Breast epithelium (tissue), 4 donors: ENCODE results near the gene RRH. TPM values are rescaled to one million over a fixed set of nuclear protein-coding genes. Genes with fewer than 3 reads are reported as not detected.
A peak's percentile ranks its signal among the peaks of the same experiment; 100 is the strongest.

Experiments
- DNase-seq, 2 donors: peaks; one replicate each; pipeline ENCODE4 v3.0.0-alpha.2; 2019; ENCODE audit warnings: low spot score in 2 of 2
- H3K27ac ChIP-seq, 2 donors: fragments of 200-600 bp; sonication (generic) in 1 of 2; one replicate each; pipeline ENCODE4 v1.5.1; 2016 to 2019; ENCODE audit warnings: mild to moderate bottlenecking in 1 of 2
- H3K27me3 ChIP-seq, 2 donors: fragments of 200-600 bp; sonication (generic) in 1 of 2; one replicate each; pipeline versions ENCODE4 v1.5.1 to v1.6.0; 2017 to 2019; ENCODE audit warnings: control low read depth in 1 of 2, mild to moderate bottlenecking in 1 of 2
- H3K36me3 ChIP-seq: fragments of 200-600 bp; one replicate; pipeline ENCODE4 v1.5.1; 2019
- H3K4me1 ChIP-seq, 2 donors: fragments of 200-600 bp; sonication (generic); one replicate each; pipeline ENCODE4 v1.5.1; 2016 to 2019; ENCODE audit warnings: control low read depth in 1 of 2
- H3K4me3 ChIP-seq, 3 donors: fragments of 200-600 bp; sonication (generic); 1 replicate in 2 of 3; 2 replicates in 1 of 3; pipeline ENCODE4 v1.5.1; 2016 to 2019; ENCODE audit warnings: mild to moderate bottlenecking in 3 of 3, moderate library complexity in 2 of 3
- H3K9me3 ChIP-seq, 2 donors: fragments of 200-600 bp; sonication (generic) in 1 of 2; one replicate each; pipeline ENCODE4 v1.5.1; 2016 to 2019; ENCODE audit warnings: control low read depth in 1 of 2
- CTCF ChIP-seq, 3 donors: fragments of 450-650 bp; IDR thresholded peaks; one replicate each; pipeline ENCODE4 v1.5.1; 2016 to 2017; ENCODE audit warnings: antibody characterized with exemption in 3 of 3, mild to moderate bottlenecking in 3 of 3, moderate library complexity in 3 of 3
- POLR2A ChIP-seq: fragments of 450-650 bp; IDR thresholded peaks from one replicate; pipeline ENCODE4 v1.6.1; 2016; ENCODE audit warnings: antibody characterized with exemption, mild to moderate bottlenecking, moderate library complexity
- POLR2AphosphoS5 ChIP-seq, 3 donors: sonication (generic); formaldehyde crosslinking; IDR thresholded peaks; one replicate each; pipeline ENCODE4 v1.6.1; 2017; ENCODE audit warnings: antibody characterized with exemption in 3 of 3
- intact Hi-C: fragments of 100-400 bp; cut with DNase I; formaldehyde crosslinking; loops from one replicate; pipeline ENCODE4 v1.15.1; 2023; ENCODE audit warnings: low total_unique reads
- total RNA-seq, 3 donors: library from RNA; depleted of rRNA; stranded (reverse); fragments of >200 nt; gene quantifications; one replicate each; pipeline ENCODE4 v1.1.0, GENCODE V29; 2016

The RRH gene
- total RNA-seq, 3 donors from 2014 or later = 0.66 to 0.73 TPM; not detected in 1

GRCh38 chr4:109801099-109801789 lies 26.5 kb upstream of the RRH start:
- Histone ChIP-seq H3K9me3 (peaks cover 0 to 10% of the 10 kb centered on the region in 2 donors), H3K4me1 (no peaks in the 10 kb centered on the region), H3K27ac (peak overlapping the region; percentile 56 to 65), H3K36me3 (no peaks in the 10 kb centered on the region), H3K4me3 (peak overlapping the region; percentile 17 to 51 (median 36)), H3K27me3 (no peaks in the 10 kb centered on the region)
- intact Hi-C loops = no loop called here
- TF ChIP-seq CTCF (IDR thresholded peaks at IDR 0.05) (no peak), POLR2AphosphoS5 (IDR thresholded peaks at IDR 0.05) (no peak), POLR2A (no peak)
- no peak for DNase-seq

GRCh38 chr4:109801895-109802319 lies 25.9 kb upstream of the RRH start, which contains the start of gene CFI:
TSS of gene CFI (minus strand) at chr4:109801999. CDS start at chr4:109801971, 28 bp downstream.
- Histone ChIP-seq H3K27ac (peak within 1 kb of the TSS; percentile 56 to 65), H3K27me3 (no peaks in the 10 kb centered on the region), H3K36me3 (no peaks in the 10 kb centered on the region), H3K9me3 (peaks cover 0 to 4% of the 10 kb centered on the region in 2 donors), H3K4me1 (no peaks in the 10 kb centered on the region), H3K4me3 (peak within 1 kb of the TSS; percentile 17 to 51 (median 36))
- TF ChIP-seq POLR2AphosphoS5 (IDR thresholded peaks at IDR 0.05) (no peak), CTCF (IDR thresholded peaks at IDR 0.05) (no peak), POLR2A (no peak)
- DNase-seq = no peak
- intact Hi-C loops = no loop called here

- Histone ChIP-seq H3K4me1 (no peaks in the 10 kb centered on the region), H3K27me3 (no peaks in the 10 kb centered on the region), H3K9me3 (no peaks in the 10 kb centered on the region), H3K4me3 (no peak overlapping the region), H3K27ac (no peak overlapping the region), H3K36me3 (no peaks in the 10 kb centered on the region)
- intact Hi-C loops = no loop called here
- TF ChIP-seq CTCF (IDR thresholded peaks at IDR 0.05) (peak in 2 of 3 donors; percentile 35 to 39), POLR2A (no peak)
- no peak for DNase-seq
These were observed 23.7 kb upstream of the RRH start for GRCh38 chr4:109803924-109804571.

GRCh38 chr4:109809655-109810054 lies 18.1 kb upstream of the RRH start:
- no peak for DNase-seq
- H3K4me3 ChIP-seq = no peak overlapping the region
- no peaks in the 10 kb centered on the region for H3K27me3 ChIP-seq
- H3K27ac ChIP-seq = no peak overlapping the region
- intact Hi-C loops = no loop called here
- H3K4me1 ChIP-seq = no peaks in the 10 kb centered on the region
- no peaks in the 10 kb centered on the region for H3K36me3 ChIP-seq
- no peaks in the 10 kb centered on the region for H3K9me3 ChIP-seq
- TF ChIP-seq POLR2A = no peak
- no peak for TF ChIP-seq CTCF (IDR thresholded peaks at IDR 0.05)
- no peak for TF ChIP-seq POLR2AphosphoS5 (IDR thresholded peaks at IDR 0.05)
